NCI-H345 (cell line): ENCODE data around the gene DDX54.

Experiments used
- DNase-seq: peaks from one replicate; lab custom pipeline; 2025; lab: John Stamatoyannopoulos, UW

DDX54 gene

DNA sequence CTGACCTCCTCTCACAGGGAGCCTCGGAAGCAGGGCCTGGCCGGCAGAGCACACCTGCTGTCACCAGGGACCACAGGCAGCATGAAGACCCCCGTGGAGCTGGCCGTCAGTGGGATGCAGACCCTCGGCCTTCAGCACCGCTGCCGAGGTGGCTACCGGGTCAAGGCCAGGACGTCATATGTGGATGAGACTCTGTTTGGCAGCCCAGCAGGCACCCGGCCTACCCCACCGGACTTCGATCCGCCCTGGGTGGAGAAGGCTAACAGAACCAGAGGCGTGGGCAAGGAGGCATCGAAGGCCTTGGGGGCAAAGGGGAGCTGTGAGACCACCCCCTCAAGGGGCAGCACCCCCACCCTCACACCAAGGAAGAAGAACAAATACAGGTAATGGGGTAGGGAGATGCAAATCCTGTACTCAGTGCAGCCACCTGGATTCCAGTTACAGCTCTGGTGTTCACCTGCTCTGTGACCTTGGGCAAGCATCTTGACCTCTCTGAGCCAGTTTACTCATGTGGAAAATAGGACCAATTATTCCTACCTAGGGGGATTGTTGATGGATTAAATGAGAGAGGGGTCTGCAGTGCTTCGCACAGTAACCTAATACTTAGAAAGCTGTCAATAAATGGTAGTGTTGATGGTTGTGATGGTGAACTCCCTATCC is 1.5 kb upstream of the DDX54 start:
- DNase-seq = no peak

DNA sequence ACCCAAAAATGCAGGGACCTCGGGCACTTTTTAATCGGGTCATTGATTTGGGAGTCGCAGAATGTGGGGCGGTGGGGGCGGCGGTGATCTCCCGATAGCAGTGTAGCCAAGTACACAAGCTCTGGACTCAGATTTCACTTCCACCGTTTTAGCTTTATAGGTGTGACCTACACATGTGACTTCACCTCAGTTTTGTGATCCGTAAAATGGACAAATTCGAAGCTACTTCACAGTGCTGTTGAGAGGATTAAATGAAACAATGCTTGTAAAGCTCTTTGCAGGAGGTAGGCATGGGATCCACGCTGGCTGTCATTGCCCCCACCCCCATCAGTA is 721 bp upstream of the DDX54 start:
- DNase-seq = no peak

DNA sequence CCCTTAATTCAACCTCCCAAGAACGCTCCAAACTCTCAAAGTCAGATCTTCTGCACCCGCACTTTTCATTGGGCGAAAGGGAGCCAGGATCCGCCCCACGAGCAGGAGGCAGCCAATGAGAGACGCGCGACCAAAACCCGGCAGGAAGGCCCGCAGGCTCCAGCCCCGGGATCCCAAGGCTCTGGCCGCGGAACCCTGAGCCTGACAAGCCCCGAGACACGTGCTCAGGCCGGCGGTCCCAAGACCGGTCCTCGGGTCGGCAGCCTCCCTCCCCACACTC is 438 bp downstream of the DDX54 start:
- DNase-seq = peak; percentile 78

DNA sequence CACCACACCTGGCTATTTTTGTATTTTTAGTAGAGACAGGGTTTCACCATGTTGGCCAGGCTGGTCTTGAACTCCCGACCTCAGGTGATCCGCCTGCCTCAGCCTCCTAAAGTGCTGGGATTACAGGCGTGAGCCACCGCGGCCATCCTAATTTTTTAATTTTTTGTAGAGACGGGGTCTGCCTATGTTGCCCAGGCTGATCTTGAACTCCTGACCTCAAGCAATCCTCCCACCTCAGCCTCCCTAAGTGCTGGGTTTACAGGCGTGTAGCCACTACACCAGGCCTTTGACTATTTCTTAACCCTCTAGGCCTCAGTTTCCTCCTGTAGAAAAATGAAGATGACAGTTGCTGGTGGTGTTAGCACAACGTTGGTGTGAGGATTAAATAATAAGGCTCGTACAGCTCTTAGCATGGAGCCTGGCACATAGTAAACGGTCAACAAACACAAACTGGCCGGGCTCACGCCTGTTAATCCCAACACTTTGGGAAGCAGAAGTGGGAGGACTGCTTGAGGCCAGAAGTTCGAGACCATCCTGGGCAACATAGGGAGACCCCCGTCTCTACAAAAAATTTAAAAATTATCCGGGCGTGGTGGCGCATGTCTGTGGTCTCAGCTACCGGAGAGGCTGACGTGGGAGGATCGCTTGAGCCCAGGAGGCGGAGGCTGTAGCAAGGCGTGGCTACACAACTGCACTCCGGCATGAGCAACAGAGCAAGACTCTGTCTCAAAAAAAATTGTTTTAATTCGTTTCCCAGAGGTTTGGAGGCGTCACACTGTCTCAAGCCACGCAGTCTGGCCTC is 979 bp downstream of the DDX54 start:
- no peak for DNase-seq

DNA sequence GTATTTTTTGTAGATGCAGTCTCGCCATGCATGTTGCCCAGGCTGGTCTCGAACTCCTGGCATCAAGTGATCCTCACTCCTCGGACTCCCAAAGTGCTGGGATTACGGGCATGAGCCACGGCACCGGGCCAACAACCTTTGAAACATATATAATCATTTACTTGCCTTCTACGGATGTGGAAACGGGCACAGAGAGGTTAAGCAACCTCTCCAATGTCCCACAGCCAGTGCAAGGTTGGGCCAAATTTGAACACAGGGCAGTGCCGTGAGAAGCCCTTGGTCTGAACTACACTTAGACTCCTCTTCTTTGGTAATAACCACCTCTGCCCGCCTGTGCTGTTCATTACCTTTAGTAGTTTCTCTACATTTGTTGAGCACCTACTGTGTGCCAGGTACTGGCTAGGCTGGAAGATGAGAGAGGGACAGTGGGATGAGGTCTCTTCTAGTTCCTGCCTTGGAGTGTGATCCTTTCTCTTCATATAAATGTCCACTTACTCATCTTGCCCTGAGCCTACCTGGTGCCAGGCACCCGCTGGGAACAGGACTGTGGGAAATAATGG is 2.2 kb downstream of the DDX54 start:
- DNase-seq = no peak

DNA sequence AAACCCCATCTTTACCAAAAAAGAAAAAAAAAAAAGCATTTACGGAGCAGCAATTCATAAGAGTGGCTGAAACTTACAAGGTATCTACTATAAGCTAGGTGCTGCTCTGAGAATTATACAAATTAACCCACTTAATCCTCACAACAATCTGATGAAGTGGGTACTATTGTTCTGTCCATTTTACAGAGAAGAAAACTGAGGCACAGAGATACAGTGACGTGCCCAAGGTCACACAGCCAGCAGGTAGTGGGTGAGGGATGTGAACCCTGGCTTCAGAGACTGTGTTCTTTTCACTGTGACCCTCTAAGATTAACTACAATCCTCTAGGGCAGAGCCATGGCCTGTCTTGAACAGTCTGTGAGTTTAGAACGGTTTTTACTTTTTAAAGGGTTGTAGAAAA is 3.3 kb downstream of the DDX54 start:
- no peak for DNase-seq

DNA sequence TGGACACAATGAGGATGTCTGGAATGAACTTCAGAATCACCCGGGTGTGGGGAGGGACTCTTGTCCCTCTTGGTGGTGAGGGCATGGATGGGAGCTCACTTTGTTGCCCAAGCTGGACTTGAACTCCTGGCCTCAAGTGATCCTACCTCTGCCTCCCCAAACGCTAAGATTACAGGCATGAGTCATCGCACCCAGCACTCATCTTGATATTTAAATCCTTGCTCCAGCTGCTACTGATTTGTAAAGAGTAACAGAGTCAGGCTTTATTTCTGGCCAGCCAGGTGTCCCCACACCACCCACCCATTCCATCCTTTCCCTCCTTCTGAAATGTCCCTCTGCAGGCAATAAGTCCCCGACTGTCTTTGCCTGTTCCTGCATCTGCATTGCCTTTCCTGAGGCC is 4.9 kb downstream of the DDX54 start:
- no peak for DNase-seq

DNA sequence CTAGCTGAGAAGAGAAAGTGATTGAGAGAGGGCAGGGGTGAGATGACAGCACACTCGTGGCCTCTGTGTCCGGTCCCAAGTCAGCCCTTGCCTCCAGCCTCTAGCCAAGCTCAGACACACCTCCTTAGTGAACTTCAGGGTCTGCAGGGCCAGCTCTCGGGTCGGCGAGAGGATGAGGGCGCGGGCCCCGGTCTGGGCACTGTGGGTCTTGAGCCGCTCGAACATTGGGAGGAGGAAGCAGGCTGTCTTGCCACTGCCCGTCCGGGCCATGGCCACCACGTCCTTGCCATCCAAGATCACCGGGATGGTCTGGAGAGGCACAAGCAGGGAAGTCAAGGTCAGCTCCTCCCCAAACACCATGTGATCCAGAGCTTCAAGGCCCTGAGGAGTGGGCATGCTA is 6.3 kb downstream of the DDX54 start:
- DNase-seq = no peak

DNA sequence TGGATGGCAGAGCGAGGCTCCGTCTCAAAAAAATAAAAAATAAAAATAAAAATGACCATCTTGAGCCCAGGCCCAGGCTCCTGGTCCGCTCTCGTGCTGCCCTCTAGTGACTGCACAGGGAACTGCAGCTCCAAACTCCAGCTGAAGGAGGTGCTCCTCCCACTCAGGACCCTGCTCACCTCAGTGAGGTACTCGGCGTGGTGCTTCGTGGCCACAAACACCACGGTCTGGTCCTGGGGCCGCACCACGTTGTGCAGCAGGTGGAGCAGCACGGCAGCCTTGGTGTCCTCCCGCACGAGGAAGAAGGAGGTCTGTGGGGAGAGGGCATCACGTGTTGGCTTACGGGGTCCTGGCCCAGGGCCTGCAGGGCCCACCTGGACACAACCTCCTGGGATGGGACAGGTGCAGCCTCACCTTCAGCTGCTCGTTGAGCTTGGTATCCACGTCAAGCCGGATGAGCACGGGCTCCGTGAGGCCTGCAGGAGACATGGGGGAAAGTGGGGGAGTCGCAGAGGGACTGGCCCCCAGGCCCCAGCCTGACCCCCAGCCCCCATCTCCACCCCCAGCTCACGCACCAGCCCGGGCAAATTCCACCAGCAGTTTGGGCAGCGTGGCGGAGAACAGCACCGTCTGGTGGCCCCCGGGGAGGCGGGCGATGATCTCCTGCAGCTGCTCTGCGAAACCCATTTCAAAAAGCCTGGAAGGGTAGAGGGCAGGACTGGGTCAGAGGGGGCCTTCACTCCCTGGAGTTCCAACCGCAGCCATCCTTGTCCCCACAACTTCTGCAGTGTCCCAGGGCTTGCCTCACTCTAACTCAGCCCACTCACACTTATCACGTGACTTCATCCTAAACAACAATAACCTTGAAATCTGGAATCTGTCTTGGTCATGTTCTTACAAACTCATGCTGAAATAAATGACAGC is 10.6 kb downstream of the DDX54 start:
- peak; percentile 64 for DNase-seq

DNA sequence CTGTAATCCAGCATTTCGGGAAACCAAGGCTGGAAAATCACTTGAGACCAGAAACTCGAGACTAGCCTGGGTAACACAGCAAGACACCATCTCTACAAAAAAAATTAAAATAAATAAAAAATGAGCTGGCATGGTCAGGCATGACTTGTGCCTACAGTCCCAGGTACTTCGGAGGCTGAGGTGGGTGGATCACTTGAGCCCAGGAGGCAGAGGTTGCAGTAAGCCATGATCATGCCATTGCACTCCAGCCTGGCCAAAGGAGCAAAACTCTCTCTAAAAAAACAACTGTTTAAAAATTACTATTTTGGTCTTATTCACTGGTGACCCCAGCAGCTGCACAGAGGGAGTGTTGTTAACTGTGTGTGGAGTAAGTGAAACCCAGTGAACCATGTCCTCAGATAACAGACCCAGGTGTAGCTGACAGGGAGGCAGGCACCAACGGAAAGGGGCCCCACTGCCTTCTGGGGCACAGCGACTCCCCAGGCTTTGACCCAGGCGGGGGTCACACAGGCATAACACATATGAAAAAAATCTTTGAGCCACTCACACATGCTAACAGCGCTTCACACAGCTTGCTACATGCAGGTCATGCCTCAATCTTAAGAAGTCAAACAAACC is 12.1 kb downstream of the DDX54 start:
- no peak for DNase-seq

DNA sequence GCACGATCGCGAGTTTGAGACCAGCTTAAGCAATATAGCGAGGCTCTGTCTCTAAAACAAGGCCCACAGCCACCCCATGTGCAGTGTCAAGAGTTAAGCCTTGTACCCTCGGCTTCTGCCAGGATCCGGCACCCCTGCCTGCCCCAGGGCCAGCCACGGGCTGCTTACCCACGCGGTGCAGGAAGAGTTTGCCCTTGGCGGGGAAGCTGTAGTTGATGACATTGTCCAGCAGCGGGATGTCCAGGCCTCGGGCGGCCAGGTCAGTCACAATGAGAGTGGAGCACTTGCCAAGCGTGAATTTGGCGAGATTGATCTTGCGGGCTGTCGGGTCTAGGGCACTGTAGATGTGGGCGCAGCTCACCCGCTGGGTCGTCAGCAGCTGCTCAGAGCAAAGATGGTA is 13.1 kb downstream of the DDX54 start:
- DNase-seq = no peak

DNA sequence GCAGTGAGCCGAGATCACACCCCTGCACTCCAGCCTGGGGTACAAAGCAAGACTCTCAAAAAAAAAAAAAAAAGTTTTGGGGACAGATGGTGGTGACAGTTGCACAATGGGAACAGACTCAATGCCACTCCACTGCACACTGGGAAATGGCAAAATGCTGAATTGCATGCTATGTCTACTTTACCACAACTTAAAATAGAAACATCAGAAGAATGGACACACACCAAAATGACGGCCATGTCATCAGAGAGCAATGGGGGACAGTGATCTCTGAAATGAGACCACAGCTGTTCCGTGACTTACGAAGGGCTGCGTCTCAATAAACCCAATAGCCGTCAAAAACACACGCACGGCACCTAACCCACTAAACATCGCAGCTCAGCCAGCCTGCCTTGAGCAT is 13.7 kb downstream of the DDX54 start:
- no peak for DNase-seq

DNA sequence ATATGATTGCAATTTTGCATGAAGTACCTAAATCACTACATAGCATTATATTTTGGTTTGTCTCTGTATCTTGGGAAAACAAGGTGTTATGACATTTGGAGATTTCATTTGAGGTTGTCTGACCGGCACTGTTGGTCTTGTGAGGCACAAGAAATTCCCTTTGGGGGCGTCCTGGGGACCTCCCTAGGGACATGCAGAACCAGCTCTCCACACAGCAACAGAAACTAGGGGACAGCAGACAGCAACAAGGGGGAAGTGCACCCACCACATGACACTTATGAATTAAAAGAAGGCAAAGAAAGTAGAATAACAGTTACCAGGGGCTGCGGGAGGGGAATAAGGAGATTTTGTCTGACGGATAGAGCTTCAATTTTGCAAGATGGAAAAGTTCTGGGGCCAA is 14.4 kb downstream of the DDX54 start:
- no peak for DNase-seq

DNA sequence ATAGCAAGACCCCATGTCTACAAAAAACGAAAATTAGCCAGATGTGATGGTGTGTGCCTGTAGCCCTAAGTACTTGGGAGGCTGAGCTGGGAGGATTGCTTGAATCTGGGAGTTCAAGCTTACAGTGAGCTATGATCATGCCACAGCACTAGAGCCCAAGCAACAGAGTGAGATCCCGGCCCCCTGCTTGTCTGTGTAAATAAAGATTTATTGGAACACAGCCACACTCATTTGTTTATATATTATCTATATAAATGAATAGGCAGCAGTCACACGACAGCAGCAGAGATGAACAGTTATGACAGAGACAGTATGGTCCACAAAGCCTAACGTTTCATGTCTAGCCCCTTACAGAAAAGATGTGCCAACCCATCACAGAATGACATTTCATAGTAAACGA is 14.8 kb downstream of the DDX54 start:
- DNase-seq = no peak

DNA sequence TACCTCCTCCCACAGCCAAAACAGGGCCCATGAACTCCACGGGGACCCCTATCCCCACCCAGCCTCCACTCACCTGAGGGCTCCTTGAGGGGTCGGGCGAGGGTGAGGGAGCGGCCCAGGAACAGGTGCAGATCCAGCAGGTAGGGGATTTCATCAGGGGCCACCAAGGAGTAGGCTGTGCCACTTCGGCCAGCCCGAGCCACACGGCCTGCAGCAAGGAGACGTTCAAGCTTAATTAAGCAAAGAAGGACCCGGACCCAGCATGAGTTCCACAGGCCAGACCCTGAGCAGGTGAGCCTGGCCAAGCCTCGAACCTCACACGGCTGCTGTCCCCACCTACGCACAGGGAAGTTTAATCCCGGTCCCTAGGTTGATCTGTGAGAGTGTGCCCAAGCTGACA is 15.6 kb downstream of the DDX54 start:
- DNase-seq = no peak

DNA sequence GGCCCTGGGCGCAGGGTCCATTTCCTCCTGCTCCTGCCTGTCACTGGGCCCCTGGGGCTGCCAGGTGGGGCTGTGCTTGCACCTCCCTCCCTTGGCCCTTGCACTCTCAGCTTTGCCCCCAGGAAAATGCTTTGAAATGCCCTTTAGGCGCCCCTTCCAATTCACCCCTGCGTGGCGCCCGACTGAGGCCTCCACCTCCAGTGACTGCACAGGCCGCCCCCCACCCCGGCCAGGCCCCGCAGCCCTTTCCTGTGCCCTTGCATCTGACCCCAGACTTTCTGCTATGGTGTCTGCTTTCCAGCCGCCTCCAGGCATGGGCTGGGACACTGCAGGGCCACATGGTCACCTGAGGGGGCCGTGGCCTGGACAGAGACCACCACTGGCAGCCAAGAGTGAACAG is 17.4 kb downstream of the DDX54 start:
- no peak for DNase-seq

DNA sequence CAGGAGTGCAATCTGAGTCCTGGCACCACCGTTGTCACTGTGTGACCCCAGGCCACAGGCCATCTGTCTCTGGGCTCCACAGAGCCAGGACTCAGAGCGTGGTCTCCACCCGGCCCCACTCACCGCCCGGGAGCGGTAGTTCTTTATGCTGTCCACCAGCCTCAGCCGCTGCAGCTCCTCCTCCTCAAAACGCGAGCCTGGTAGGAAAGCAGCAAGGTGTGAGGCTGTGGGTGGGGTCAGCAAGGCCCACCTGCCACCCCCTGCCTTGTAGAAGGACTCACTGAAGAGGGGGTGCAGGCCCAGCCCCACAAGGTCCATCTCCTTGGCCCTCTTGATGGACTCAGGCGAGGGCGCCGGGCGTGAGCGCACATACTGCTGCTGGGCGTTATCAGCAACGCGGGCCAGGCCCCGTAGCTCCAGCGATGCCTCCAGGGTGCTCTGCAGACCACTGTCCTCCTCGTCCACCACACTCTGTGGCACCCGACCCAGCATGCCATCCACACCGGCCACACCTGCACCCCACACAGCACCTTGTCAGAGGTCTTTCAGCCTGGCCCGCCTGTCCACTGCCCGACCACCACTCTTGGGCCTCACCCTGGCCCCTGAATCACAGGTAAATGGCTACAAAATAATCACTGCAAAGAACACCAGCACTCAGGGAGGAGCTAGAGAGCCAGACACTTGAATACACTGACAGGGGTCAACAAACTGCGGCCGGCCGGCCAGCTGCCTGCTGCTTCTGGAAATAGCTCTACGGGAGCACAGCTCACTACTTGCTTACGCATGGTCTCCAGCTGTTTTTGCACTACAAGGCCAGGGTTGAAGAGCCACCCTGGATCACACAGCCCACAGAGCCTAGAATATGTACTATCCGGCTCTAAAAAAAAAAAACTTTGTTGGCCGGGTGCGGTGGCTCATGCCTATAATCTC is 19.5 kb downstream of the DDX54 start:
- DNase-seq = no peak

DNA sequence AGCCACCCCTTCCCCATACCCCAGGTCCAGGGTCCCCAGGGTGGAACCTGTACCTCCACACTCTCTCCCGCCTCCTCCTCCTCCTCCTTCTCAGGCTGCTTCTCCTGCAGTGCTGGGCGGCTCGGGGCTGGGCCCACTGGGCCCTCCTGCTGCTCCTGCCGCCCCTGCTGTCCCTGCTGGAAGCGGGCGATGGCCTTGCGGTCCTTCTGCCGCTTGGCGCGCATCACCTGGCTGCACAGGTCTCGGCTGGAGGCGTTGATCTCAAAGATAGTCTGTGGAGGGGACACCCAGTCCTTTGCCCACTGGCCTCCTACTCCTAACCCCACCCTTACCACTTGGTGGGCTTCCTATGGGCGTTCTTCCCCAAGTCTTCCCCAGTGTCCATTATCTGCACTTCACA is 21.3 kb downstream of the DDX54 start:
- no peak for DNase-seq

DNA sequence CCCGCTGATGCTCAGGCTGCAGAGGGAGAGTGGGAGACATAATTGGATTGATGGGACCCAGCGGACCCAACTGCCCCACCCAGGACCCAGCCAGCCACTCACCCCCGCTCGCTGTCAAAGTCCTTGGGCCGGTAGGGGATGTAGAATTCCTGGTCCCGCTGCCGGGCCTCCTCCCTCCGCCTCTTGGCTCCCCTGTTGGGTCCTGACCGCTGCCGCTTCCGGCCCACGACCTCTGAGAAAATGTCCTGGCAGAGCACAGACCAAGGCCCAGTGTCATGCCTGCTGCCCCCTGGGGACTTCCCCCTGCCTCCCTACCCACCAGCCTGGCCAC is 22.3 kb downstream of the DDX54 start:
- no peak for DNase-seq

DNA sequence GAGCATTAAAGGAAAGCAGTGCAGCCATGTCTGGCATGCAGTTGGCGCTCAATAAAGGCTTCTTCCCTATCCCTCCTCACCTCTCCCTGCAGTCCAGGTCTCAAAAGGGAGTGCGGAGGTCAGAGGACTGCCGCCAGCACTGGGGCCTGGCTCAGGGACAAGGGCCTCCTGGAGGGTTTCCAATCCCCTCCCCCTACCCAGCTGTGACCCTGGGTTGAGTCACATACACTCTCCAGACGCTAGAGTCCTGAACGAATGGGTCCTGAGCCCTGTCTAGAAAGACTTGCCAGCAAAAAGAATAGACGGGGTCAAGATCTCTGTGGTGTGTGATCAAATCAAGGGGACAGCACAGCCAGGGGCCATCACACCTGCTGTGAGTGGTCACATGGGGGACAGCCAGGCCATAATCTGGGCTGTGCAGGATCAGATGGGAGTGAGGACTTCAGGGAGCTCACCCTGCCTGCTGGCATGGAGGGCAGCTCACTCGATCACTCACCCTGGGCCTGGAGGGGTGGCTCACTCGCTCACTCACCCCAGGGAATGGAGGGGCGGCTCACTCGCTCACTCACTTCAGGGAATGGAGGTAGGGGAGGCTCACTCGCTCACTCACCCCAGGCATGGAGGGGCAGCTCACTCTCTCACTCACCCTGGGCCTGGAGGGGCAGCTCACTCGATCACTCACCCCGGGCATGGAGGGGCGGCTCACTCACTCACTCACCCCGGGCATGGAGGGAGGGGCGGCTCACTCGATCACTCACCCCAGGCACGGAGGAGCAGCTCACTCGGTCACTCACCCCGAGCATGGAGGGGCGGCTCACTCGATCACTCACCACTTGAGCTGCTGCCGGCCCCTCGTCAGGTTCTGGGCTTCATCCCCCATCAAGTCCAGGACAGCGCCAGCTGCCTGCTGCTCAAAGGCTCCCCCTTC is 22.9 kb downstream of the DDX54 start:
- DNase-seq = no peak
